ENCODE results near the gene DDC. TPM values are rescaled to one million over a fixed set of nuclear protein-coding genes. Genes with fewer than 3 reads are reported as not detected.

The DDC gene
- total and polyA plus RNA-seq, 4 donors, result 27.2 to 74.9 (median 58.6) TPM

- H3K27ac ChIP-seq (ENCODE audit: low read depth in 1 of 2, low read length in 2 of 2), result no peak overlapping the region
- DNase-seq (ENCODE audit: low spot score), result no peak
- peaks cover 0 to 5% (median 2%) of the 10 kb centered on the region in 4 donors for H3K36me3 ChIP-seq (ENCODE audit: control insufficient read depth in 4 of 4, insufficient read depth in 3 of 4, low read depth in 1 of 4, low read length in 3 of 4)
- H3K9me3 ChIP-seq (ENCODE audit: control insufficient read depth in 4 of 4, low read length in 3 of 4), result no peaks in the 10 kb centered on the region
- no peak overlapping the region for H3K4me3 ChIP-seq (ENCODE audit: low read depth in 1 of 3, low read length in 3 of 3)
- H3K9ac ChIP-seq (ENCODE audit: low read depth in 1 of 2, low read length in 2 of 2), result no peak overlapping the region
- 85% methylated on average over 15 of the region's 15 CpGs for WGBS
- H3K4me1 ChIP-seq (ENCODE audit: control insufficient read depth in 4 of 4, insufficient read depth in 4 of 4, low read length in 3 of 4), result peaks cover 5 to 21% (median 12%) of the 10 kb centered on the region in 4 donors
- no peaks in the 10 kb centered on the region for H3K27me3 ChIP-seq (ENCODE audit: control insufficient read depth in 4 of 4, insufficient read depth in 4 of 4, low read length in 3 of 4)
- no peak for TF ChIP-seq RXRA (IDR thresholded peaks at IDR 0.05)
- no peak for TF ChIP-seq CTCF (IDR thresholded peaks at IDR 0.05; ENCODE audit: low read depth, low read length, missing input control)
- TF ChIP-seq, protein P1, sequence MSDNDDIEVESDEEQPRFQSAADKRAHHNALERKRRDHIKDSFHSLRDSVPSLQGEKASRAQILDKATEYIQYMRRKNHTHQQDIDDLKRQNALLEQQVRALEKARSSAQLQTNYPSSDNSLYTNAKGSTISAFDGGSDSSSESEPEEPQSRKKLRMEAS (IDR thresholded peaks at IDR 0.05), result no peak
- no peak for TF ChIP-seq HNF4G (IDR thresholded peaks at IDR 0.05)
- no peak for TF ChIP-seq GABPA (IDR thresholded peaks at IDR 0.05 in 1 of 2, conservative IDR thresholded peaks at IDR 0.05 in 1 of 2)
- no peak for TF ChIP-seq JUND (IDR thresholded peaks at IDR 0.05)
- TF ChIP-seq HNF4A (conservative IDR thresholded peaks at IDR 0.05), result no peak
- no peak for TF ChIP-seq REST (IDR thresholded peaks at IDR 0.05)
- no peak for TF ChIP-seq YY1 (IDR thresholded peaks at IDR 0.05)
- no peak for TF ChIP-seq EGR1 (IDR thresholded peaks at IDR 0.05; ENCODE audit: low read depth in 2 of 2)
- no peak for TF ChIP-seq RAD21 (IDR thresholded peaks at IDR 0.05)
- no peak for TF ChIP-seq ATF3 (IDR thresholded peaks at IDR 0.05)
- TF ChIP-seq TAF1 (conservative IDR thresholded peaks at IDR 0.05), result no peak
Observed at GRCh38 chr7:50529093-50529862, 35.9 kb downstream of the DDC start.

GRCh38 chr7:50528266-50529092 is 36.7 kb downstream of the DDC start:
- 26% methylated on average over 11 of the region's 11 CpGs for WGBS
- H3K36me3 ChIP-seq (ENCODE audit: control insufficient read depth in 4 of 4, insufficient read depth in 3 of 4, low read depth in 1 of 4, low read length in 3 of 4), result peaks cover 0 to 5% (median 2%) of the 10 kb centered on the region in 4 donors
- H3K9me3 ChIP-seq (ENCODE audit: control insufficient read depth in 4 of 4, low read length in 3 of 4), result no peaks in the 10 kb centered on the region
- H3K27ac ChIP-seq (ENCODE audit: low read depth in 1 of 2, low read length in 2 of 2), result peak overlapping the region in 1 of 2 donors; percentile 45
- no peak overlapping the region for H3K9ac ChIP-seq (ENCODE audit: low read depth in 1 of 2, low read length in 2 of 2)
- H3K4me3 ChIP-seq (ENCODE audit: low read depth in 1 of 3, low read length in 3 of 3), result no peak overlapping the region
- H3K27me3 ChIP-seq (ENCODE audit: control insufficient read depth in 4 of 4, insufficient read depth in 4 of 4, low read length in 3 of 4), result no peaks in the 10 kb centered on the region
- peaks cover 5 to 21% (median 12%) of the 10 kb centered on the region in 4 donors for H3K4me1 ChIP-seq (ENCODE audit: control insufficient read depth in 4 of 4, insufficient read depth in 4 of 4, low read length in 3 of 4)
- no peak for DNase-seq (ENCODE audit: low spot score)
- TF ChIP-seq NR2F2 (IDR thresholded peaks at IDR 0.05) (no peak), YY1 (IDR thresholded peaks at IDR 0.05) (peak; percentile 44), EGR1 (IDR thresholded peaks at IDR 0.05; ENCODE audit: low read depth in 2 of 2) (no peak), CTCF (IDR thresholded peaks at IDR 0.05; ENCODE audit: low read depth, low read length, missing input control) (no peak), HNF4A (conservative IDR thresholded peaks at IDR 0.05) (peak; percentile 89 to 92), FOXA1 (IDR thresholded peaks at IDR 0.05) (no peak), FOXA2 (IDR thresholded peaks at IDR 0.05) (no peak), HNF4G (IDR thresholded peaks at IDR 0.05) (peak; percentile 70), ZBTB33 (IDR thresholded peaks at IDR 0.05) (no peak), JUND (IDR thresholded peaks at IDR 0.05) (peak in 1 of 2 donors; percentile 57), ATF3 (IDR thresholded peaks at IDR 0.05) (no peak), RAD21 (IDR thresholded peaks at IDR 0.05) (peak; percentile 22 to 39)
- TF ChIP-seq, protein P1 (IDR thresholded peaks at IDR 0.05), result no peak
